GM18867 (cell line): Measurements from ENCODE around the gene LGALS9.
"Not testable (repeated sequence)": the region's sequence is repeated elsewhere in the genome, so short reads cannot be mapped to it uniquely, and the experiment has no call there.

ENCODE experiments used
- ATAC-seq: cut with Tn5 transposase; IDR thresholded peaks from one replicate; pipeline ENCODE4 v1.9.1; 2021; ENCODE audit warnings: mild to moderate bottlenecking, moderate library complexity; ENCODE audit not compliant: unreplicated experiment

LGALS9 gene

DNA sequence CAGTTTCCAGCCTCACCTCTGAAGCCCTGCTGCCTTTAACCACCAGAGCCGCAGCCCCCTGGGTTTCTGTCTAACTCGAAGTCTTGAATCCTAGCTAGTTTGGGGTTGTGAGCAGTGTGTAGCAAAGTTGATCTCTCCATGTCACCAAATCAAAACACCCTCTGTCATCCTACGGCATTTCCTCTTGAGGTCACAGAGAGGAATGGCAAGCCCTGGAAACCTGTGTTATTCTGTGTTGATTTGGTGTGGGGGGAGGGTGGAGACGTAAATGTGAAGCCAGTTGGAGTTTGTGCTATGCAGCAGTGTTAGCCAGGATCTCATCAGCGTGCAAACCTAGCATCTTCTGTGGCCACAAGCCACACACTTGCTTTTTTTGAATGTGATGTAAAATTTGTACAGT is 5.1 kb upstream of the LGALS9 start:
- no peak for ATAC-seq

- ATAC-seq: no peak
These were observed 3.5 kb upstream of the LGALS9 start for GRCh38 chr17:27627514-27627913.

DNA sequence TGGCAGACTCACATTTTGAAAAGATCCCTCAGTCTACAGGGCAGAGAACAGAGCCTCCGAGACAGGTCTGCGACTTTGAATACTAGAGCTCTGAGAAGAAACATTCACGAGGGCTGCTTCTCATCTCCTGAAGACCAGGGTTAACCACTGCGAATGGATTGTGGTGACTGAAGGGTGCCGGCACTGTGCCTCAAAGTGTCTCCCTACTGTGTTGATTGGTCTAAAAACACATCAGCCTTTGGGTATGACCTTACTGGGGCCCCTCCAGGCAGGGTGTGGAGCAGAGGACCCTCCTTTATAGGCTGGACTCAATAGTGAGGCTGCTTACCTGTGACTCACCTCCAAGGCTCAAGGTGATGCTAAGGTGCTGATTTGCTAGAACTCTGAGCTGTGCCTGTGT is 2.6 kb upstream of the LGALS9 start:
- ATAC-seq: no peak

DNA sequence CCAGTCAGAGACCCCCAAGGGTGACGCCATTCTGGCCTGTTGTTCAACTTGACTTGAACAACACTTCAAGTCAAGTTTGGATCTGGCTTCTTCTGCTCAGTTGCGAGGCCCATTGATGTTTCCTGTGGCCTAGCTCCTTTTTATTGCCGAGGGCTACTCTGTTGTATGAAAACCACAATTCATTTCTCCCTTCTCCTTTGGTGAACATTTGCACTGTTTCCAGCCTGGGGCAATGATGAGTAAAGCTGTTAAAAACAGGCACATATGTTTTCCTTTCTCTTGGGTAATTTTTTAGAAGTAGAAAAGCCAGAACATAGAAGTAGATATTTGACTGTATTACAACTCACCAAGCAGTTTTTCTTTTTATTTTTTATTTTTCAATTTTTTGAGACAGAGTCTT is 1.7 kb upstream of the LGALS9 start:
- not testable (repeated sequence) for ATAC-seq

- peak; percentile 43 for ATAC-seq
These were observed 398 bp downstream of the LGALS9 start for GRCh38 chr17:27631411-27631760.

DNA sequence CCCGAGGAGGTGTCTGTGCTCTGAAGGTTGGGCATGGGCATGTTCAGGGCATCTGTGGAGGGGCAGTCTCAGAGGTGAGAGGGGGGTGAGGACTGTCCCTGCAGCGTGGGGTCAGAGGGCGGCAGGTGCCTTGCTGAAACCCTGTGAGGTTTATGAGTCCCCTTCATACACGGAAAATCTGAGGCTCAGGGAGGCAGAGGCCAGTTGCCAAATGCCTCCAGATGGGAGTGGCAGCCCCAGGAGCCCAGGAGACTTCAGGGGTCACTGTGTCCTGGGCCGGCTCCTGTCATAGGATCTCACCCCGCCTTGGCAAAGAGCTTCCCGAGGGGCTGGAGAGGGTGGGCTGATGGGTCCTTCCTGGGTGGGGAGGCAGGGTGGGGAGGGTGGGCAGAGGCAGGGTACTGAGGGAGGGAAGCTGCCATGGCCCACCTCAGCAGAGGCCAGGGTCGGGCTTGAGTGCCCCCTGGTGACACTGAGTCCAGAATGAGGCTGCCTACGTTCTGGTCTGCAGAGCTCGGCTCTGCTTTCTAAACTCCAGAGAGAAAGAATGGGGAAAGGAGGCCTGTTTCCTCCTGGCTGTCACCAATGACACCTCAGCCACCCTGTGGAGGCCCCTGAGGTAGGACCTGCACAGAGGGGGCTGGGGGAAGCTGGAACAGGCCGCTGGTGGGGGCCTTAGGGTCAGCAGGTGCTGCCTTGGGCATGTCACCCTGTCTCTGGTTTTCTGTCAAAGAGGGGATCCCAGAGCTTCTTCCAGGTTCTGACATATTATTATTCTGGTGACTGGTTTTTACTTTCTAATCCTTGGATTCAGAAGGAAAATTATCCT is 1.1 kb downstream of the LGALS9 start:
- no peak for ATAC-seq

DNA sequence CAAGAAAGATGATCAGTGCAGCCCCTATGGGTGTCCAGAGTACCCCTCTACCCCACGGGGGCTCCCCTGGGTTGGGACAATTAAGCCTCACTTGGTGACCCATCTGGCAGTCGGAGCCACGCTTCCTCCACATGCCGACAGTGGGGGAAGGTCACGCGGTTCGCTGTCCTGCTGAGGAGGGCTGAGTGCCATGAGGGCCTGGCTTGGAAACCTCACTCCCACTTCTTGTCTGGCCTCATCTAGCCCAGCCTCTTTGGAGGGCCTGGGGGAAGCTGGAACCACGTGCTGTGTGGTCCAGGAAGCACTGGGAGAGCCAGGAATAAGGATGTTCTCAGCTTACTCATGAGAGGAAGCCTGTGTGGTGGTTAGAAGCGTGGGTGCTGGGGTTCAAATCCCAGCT is 1.8 kb downstream of the LGALS9 start:
- ATAC-seq: not testable (repeated sequence)

DNA sequence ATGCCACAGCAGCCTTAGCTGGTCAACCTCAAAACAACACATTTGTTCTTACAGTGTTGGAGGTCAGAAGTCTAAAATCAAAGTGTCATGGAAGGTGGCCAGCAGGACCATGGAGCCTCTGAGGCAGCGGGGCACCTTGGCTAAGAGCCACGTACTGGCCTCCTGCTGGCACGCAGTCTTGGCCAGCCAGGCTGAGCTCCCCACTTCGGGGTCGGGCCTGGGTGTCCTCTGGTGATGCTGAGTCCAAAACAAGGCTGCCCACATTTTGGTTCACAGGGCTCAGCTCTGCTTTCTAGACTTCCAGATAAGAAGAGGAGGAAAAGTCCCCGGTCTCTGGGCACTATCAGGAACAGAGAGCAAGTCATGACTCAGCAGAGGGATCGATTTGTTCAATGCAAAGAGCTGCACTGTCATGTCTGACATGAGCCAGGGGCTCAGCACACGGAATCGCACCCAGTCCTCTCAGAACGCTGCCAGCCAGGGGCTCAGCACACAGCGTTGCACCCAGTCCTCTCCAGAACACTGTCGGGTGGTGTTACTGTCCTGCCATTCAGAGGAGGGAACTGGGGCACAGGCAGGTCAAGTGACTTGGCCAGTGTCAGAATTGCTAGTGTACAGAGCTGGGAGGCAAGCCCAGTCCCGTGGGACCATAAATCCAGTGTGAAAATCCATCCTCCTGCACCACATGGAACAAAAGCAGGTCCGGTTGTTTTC is 2.5 kb downstream of the LGALS9 start:
- ATAC-seq: no peak

- ATAC-seq: no peak
These were observed 3.0 kb downstream of the LGALS9 start for GRCh38 chr17:27634026-27634335.

DNA sequence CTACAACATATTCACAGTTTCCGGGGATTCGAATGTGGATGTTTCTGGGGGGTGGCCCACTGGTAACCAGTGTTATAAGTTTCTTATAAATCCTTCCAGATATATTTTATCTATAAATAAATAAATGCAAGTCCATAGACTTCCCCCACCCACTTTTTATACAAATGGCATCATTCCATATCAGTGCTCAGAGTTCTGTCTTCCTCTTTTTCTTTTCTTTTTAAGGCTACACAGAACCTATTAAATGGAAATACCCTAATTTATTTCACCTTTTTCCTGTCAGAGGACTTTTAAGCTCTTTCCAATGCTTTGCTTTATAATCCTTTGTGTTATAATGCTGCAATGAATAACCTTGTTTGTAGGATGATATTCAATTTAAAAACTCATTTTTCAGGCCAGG is 3.8 kb downstream of the LGALS9 start:
- ATAC-seq: no peak

- ATAC-seq: no peak
These were observed 4.4 kb downstream of the LGALS9 start for GRCh38 chr17:27635275-27635823.

DNA sequence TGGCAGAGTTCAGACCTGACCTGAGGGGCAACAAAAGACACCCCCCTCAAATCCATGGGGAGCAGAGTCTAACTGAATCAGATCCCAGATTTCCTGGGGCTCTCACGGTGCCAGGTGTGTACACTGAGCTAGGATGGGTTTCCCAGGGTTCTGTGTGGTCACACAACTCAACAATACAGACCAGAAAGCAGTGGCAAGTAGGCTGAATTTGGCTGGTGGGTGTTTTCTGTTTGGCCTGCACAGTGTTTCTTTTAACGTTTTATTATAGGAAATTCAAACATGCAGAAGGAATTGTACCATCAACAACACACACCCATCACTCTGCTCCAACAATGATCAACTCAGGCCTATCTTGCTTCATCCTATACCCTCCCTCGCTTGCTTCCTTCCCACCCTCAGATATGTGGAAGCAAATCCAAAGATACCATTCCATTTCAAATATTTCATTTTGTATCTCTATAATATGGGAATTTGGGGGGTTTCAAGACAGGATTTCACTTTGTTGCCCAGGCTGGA is 5.1 kb downstream of the LGALS9 start:
- ATAC-seq: not testable (repeated sequence)

- not testable (repeated sequence) for ATAC-seq
These were observed 6.8 kb downstream of the LGALS9 start for GRCh38 chr17:27637818-27638217.

DNA sequence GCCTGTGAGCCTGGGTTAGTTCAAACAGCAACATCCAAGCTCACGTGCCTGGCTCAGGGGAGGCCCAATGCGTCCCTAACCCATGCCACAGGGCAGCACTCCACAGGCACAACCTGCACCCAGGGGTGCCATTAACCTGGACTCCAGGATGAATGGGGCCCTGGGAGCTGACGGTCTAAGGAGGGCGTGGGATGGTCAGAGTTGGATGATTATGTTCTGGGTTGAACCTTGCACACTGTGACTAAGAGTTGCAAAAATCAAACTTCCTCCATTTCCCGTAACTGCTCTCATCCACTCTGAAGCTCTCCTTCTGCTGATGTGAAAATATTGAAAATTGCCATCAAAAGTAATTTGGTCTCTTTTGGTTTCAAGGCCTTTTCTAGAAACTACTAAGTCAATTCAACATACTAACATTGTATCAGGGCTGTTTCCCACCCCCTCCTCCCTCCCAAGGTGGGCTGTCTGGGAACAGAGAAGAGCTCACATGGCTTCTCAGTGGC is 7.5 kb downstream of the LGALS9 start:
- ATAC-seq: not testable (repeated sequence)

DNA sequence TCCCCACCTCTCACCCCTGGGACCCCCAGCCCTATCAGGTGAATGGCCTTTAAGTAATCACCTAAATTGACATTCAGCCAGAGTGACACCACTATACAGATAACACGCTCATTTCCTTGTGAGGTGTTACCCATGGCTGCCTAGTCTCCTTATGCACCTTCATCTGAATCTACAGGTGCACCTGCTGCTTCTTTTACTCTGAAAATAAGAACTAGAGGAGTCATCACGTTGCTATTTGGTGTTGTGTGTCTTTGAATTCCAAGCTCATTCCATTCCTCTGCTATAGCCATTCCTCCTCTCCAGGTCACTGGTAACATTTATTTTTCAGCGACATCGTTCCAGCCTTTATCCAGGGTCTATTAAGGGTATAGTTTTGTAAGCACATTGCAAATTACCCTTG is 9.8 kb downstream of the LGALS9 start:
- ATAC-seq: no peak

DNA sequence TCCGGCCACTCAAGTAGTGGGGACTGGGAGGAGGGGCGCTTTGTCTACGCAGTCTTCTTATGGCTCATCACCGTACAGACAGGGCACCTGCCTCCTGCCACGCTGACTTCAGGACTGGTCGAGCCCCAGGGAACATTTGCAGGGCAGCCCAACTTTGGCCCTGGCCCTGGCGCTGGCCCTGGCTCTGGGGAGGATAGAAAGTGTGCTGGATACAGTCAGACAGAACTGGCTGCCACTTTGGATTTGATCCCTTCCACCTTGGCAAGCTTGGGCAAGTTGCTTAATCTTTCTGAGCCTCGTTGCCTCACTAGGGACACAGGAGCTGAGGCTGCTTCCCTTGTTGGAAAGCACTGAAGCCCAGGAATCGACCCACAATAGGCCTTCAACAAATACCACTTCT is 13.6 kb downstream of the LGALS9 start:
- ATAC-seq: no peak

GRCh38 chr17:27645621-27646020 is 14.6 kb downstream of the LGALS9 start:
- not testable (repeated sequence) for ATAC-seq

DNA sequence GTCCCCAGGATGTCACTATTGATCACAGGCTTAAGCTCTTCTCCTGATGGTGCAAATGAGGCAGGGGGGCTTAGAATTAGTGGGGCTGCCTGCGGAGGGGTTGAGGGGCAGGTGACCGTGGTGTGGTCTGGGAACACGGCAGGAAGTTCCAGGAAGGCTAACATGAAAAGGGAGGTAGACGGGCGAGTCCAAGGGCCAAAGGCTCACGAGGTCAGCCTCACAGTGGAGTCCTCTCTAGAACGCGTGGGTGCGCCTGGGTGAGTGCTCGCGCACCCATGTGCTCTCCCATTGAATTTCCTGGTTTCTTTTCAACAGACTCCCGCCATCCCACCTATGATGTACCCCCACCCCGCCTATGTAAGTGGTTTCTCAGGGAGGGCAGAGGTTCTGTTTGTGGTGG is 15.2 kb downstream of the LGALS9 start:
- ATAC-seq: no peak

GRCh38 chr17:27647765-27648164 is 16.8 kb downstream of the LGALS9 start:
- no peak for ATAC-seq

DNA sequence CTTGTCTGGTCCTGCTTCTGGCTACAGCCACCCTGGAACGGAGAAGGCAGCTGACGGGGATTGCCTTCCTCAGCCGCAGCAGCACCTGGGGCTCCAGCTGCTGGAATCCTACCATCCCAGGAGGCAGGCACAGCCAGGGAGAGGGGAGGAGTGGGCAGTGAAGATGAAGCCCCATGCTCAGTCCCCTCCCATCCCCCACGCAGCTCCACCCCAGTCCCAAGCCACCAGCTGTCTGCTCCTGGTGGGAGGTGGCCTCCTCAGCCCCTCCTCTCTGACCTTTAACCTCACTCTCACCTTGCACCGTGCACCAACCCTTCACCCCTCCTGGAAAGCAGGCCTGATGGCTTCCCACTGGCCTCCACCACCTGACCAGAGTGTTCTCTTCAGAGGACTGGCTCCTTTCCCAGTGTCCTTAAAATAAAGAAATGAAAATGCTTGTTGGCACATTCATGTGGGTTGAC is 18.2 kb downstream of the LGALS9 start:
- ATAC-seq: not testable (repeated sequence)

GRCh38 chr17:27649929-27650328 is 18.9 kb downstream of the LGALS9 start:
- no peak for ATAC-seq

DNA sequence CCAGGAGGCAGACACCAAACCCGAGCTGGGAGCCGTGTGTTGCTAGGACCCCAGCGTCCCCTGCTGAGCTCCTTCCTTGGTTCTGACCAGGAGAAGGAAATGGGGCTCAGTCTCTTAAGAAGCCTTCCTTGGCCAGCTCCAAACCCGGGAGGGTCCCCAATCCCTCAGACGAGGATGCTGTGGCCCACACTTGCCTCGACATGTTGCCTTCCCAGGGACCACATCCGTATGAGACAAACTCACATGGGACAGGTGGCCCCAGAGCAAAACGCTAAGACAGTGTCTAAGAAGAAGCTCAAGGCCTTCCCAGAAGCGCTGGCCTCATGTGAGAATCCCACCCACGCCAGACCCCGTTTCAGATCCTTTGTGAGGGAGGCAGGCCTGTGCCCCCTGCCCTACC is 19.8 kb downstream of the LGALS9 start:
- ATAC-seq: no peak
